IMR-90 (cell line): Measurements from ENCODE around the gene PLCH1. TPM values are rescaled to one million over a fixed set of nuclear protein-coding genes. Genes with fewer than 3 reads are reported as not detected.

Experiments
- ATAC-seq: fragments of 200-7000 bp; cut with Tn5 transposase; 2 replicates; pipeline ENCODE4 v1.9.1; 2020; ENCODE audit warnings: low read depth, mild to moderate bottlenecking, moderate library complexity
- BruUV-seq: library from RNA; stranded (reverse); fragments of 400-500 nt; replicated peaks from 2 replicates; lab custom pipeline; 2021; lab: Mats Ljungman, UMichigan
- CTCF ChIA-PET: fragments of 300-600 bp; formaldehyde crosslinking; extraction: SDS; loops from one replicate; lab custom pipeline; 2021; ENCODE audit warnings: antibody characterized with exemption; lab: Yijun Ruan, JAX
- POLR2A ChIA-PET: fragments of 300-600 bp; sonication (Branson Sonifier 250); formaldehyde crosslinking; loops from one replicate; lab custom pipeline; 2022; ENCODE audit warnings: antibody characterized with exemption; ENCODE audit not compliant: unreplicated experiment; lab: Charles Lee
- DNase-seq: peaks from one replicate; pipeline ENCODE4 v3.0.0; 2013
- H2AFZ ChIP-seq: replicated peaks from 2 replicates; pipeline ENCODE3; 2013; ENCODE audit warnings: low read length, mild to moderate bottlenecking; ENCODE audit not compliant: poor library complexity
- H2AK5ac ChIP-seq: 2 replicates; pipeline ENCODE4 v1.6.1; 2013; ENCODE audit warnings: low read depth, low read length, inconsistent platforms
- H2AK9ac ChIP-seq: replicated peaks from 2 replicates; pipeline ENCODE3; 2013; ENCODE audit warnings: mild to moderate bottlenecking, low read depth, low read length, moderate library complexity; ENCODE audit not compliant: poor library complexity
- H2BK120ac ChIP-seq: 2 replicates; pipeline ENCODE4 v1.6.1; 2013; ENCODE audit warnings: low read depth, low read length, inconsistent platforms
- H2BK15ac ChIP-seq: 3 replicates; pipeline ENCODE4 v1.6.1; 2013; ENCODE audit warnings: low read depth, low read length, inconsistent platforms
- H2BK20ac ChIP-seq: 2 replicates; pipeline ENCODE4 v1.6.1; 2013; ENCODE audit warnings: low read depth, mild to moderate bottlenecking, inconsistent platforms, low read length, moderate library complexity
- H2BK5ac ChIP-seq: 2 replicates; pipeline ENCODE4 v1.6.1; 2013; ENCODE audit warnings: mild to moderate bottlenecking, low read depth, low read length, inconsistent platforms; ENCODE audit not compliant: poor library complexity, severe bottlenecking
- H3K14ac ChIP-seq: replicated peaks from 2 replicates; pipeline ENCODE4 v1.6.1; 2013; ENCODE audit warnings: low read depth, low read length, inconsistent platforms
- H3K18ac ChIP-seq: 2 replicates; pipeline ENCODE4 v1.6.1; 2013; ENCODE audit warnings: low read depth, low read length, control low read depth
- H3K23ac ChIP-seq: 2 replicates; pipeline ENCODE4 v1.6.1; 2013; ENCODE audit warnings: low read depth, low read length, inconsistent platforms
- H3K27ac ChIP-seq: 2 replicates; pipeline ENCODE4 v1.5.1; 2013; ENCODE audit warnings: mild to moderate bottlenecking, control low read depth, low read length; ENCODE audit not compliant: insufficient read depth
- H3K27me3 ChIP-seq: 2 replicates; pipeline ENCODE4 v1.6.1; 2013; ENCODE audit warnings: low read length; ENCODE audit not compliant: control insufficient read depth, insufficient read depth
- H3K36me3 ChIP-seq: 2 replicates; pipeline ENCODE4 v1.6.1; 2013; ENCODE audit warnings: low read length, mixed read lengths; ENCODE audit not compliant: control insufficient read depth, insufficient read depth
- H3K4ac ChIP-seq: 2 replicates; pipeline ENCODE4 v1.6.1; 2013; ENCODE audit warnings: low read depth, low read length, inconsistent platforms
- H3K4me1 ChIP-seq: 2 replicates; pipeline ENCODE4 v1.6.1; 2013; ENCODE audit warnings: low read length, mixed read lengths; ENCODE audit not compliant: control insufficient read depth, insufficient read depth
- H3K4me2 ChIP-seq: 2 replicates; pipeline ENCODE4 v1.6.1; 2013; ENCODE audit warnings: low read depth, mild to moderate bottlenecking, control low read depth, low read length, moderate library complexity
- H3K4me3 ChIP-seq: 2 replicates; pipeline ENCODE4 v1.5.1; 2013; ENCODE audit warnings: low read depth, mild to moderate bottlenecking, control low read depth, low read length, moderate library complexity; ENCODE audit not compliant: insufficient read depth
- H3K56ac ChIP-seq: 2 replicates; pipeline ENCODE4 v1.6.1; 2013; ENCODE audit warnings: low read length, inconsistent platforms; ENCODE audit not compliant: insufficient read depth; ENCODE audit errors: extremely low read depth
- H3K79me1 ChIP-seq, 2 experiments: 2 replicates each; pipeline ENCODE4 v1.6.1; 2013; ENCODE audit warnings: low read length in 2 of 2, inconsistent platforms in 1 of 2, low read depth in 1 of 2
- H3K9ac ChIP-seq: 2 replicates; pipeline ENCODE4 v1.6.1; 2013; ENCODE audit warnings: low read depth, low read length, control low read depth
- H3K9me1 ChIP-seq: 2 replicates; pipeline ENCODE4 v1.6.1; 2013; ENCODE audit warnings: low read length, inconsistent platforms; ENCODE audit not compliant: insufficient read depth
- H3K9me3 ChIP-seq: 2 replicates; pipeline ENCODE4 v1.6.1; 2013; ENCODE audit warnings: low read length; ENCODE audit not compliant: control insufficient read depth, insufficient read depth
- H4K20me1 ChIP-seq: 2 replicates; pipeline ENCODE4 v1.6.1; 2013; ENCODE audit warnings: low read length, inconsistent platforms; ENCODE audit not compliant: insufficient read depth
- H4K5ac ChIP-seq: 2 replicates; pipeline ENCODE4 v1.6.1; 2013; ENCODE audit warnings: mild to moderate bottlenecking, low read depth, low read length, control low read depth
- H4K8ac ChIP-seq, 2 experiments: 2 replicates each; pipeline ENCODE4 v1.6.1; 2013; ENCODE audit warnings: low read depth in 2 of 2, low read length in 2 of 2, control low read depth in 1 of 2, inconsistent platforms in 1 of 2
- H4K91ac ChIP-seq: 2 replicates; pipeline ENCODE4 v1.6.1; 2013; ENCODE audit warnings: low read depth, low read length, inconsistent platforms; ENCODE audit not compliant: insufficient read depth
- BHLHE40 ChIP-seq: fragments of 150-350 bp; IDR thresholded peaks from 2 replicates; pipeline ENCODE4 v1.6.1; 2016; ENCODE audit warnings: mild to moderate bottlenecking, low read depth, low read length
- CEBPB ChIP-seq: IDR thresholded peaks from 2 replicates; pipeline ENCODE4 v1.6.1; 2012; ENCODE audit warnings: low read depth, low read length, improper control_type of control experiment
- CHD1 ChIP-seq: IDR thresholded peaks from 2 replicates; pipeline ENCODE4 v1.6.1; 2012; ENCODE audit warnings: low read depth, low read length, improper control_type of control experiment
- CTCF ChIP-seq: conservative IDR thresholded peaks from 2 replicates; pipeline ENCODE4 v1.5.1; 2012; ENCODE audit warnings: mild to moderate bottlenecking, low read depth, low read length, improper control_type of control experiment
- ELK1 ChIP-seq: fragments of 150-350 bp; IDR thresholded peaks from 2 replicates; pipeline ENCODE4 v1.6.1; 2016; ENCODE audit warnings: low read depth, mild to moderate bottlenecking, low read length, moderate library complexity, borderline replicate concordance
- FOS ChIP-seq: fragments of 150-350 bp; IDR thresholded peaks from 2 replicates; pipeline ENCODE4 v1.6.1; 2016; ENCODE audit warnings: low read depth, low read length
- MAFK ChIP-seq: IDR thresholded peaks from 2 replicates; pipeline ENCODE4 v1.6.1; 2012; ENCODE audit warnings: low read depth, low read length, improper control_type of control experiment
- MAZ ChIP-seq: IDR thresholded peaks from 2 replicates; pipeline ENCODE4 v1.6.1; 2012; ENCODE audit warnings: low read depth, mild to moderate bottlenecking, low read length, improper control_type of control experiment, moderate library complexity, borderline replicate concordance
- NFE2L2 ChIP-seq: fragments of 150-350 bp; IDR thresholded peaks from 2 replicates; pipeline ENCODE4 v1.6.1; 2016; ENCODE audit warnings: low read depth, mild to moderate bottlenecking, low read length
- POLR2A ChIP-seq: IDR thresholded peaks from 2 replicates; pipeline ENCODE4 v1.6.1; 2012; ENCODE audit warnings: mild to moderate bottlenecking, low read depth, low read length
- RAD21 ChIP-seq: IDR thresholded peaks from 2 replicates; pipeline ENCODE4 v1.6.1; 2012; ENCODE audit warnings: low read length, improper control_type of control experiment
- RCOR1 ChIP-seq: IDR thresholded peaks from 2 replicates; pipeline ENCODE4 v1.6.1; 2012; ENCODE audit warnings: mild to moderate bottlenecking, low read length, improper control_type of control experiment; ENCODE audit not compliant: insufficient replicate concordance
- RFX5 ChIP-seq: IDR thresholded peaks from 2 replicates; pipeline ENCODE4 v1.8.0; 2012; ENCODE audit warnings: low read depth, mild to moderate bottlenecking, low read length, moderate library complexity
- SMC3 ChIP-seq: fragments of 150-350 bp; IDR thresholded peaks from 2 replicates; pipeline ENCODE4 v1.6.1; 2016; ENCODE audit warnings: low read depth, mild to moderate bottlenecking, antibody characterized with exemption, low read length, moderate library complexity
- USF2 ChIP-seq: fragments of 150-350 bp; IDR thresholded peaks from 2 replicates; pipeline ENCODE4 v1.6.1; 2017; ENCODE audit warnings: mild to moderate bottlenecking, antibody characterized with exemption, low read length, low read depth
- WGBS, 2 experiments: methylation state at CpG; one replicate each; pipeline versions ENCODE4 v1.1.5 to v1.1.7; 2013; ENCODE audit warnings: missing lambda C conversion rate in 2 of 2; ENCODE audit not compliant: insufficient read length in 1 of 2; ENCODE audit errors: extremely low coverage in 2 of 2; 5-methylcytosine and 5-hydroxymethylcytosine counted together
- dilution Hi-C: fragments of 300-500 bp; cut with HindIII; formaldehyde crosslinking; loops from one replicate; pipeline ENCODE4 v1.14.3; 2018; ENCODE audit warnings: low sequenced_read_pairs; ENCODE audit not compliant: unreplicated experiment
- in situ Hi-C: fragments of 300-500 bp; cut with MboI; formaldehyde crosslinking; loops from 3 replicates; pipeline ENCODE4 v1.14.3; 2019; ENCODE audit warnings: low sequenced_read_pairs, inconsistent platforms, mixed read lengths
- intact Hi-C: fragments of 100-400 bp; cut with micrococcal nuclease; formaldehyde crosslinking; loops from 2 replicates; pipeline ENCODE4 v1.10.0; 2022
- polyA plus RNA-seq, 3 experiments: library from polyadenylated mRNA; depleted of rRNA; stranded (reverse); fragments of >200 nt; gene quantifications; 2 replicates each; pipeline ENCODE4 v1.2.3, GENCODE V29; 2012; ENCODE audit warnings: low replicate concordance in 1 of 3
- total RNA-seq: library from RNA; depleted of rRNA; stranded (reverse); fragments of >200 nt; gene quantifications from 2 replicates; pipeline ENCODE4 v1.2.3, GENCODE V29; 2012

The PLCH1 gene
- total and polyA plus RNA-seq, 2 of the 4 experiments (the other 2 are of a cell fraction) = not detected

- dilution Hi-C loops = no loop called here
- no peak overlapping the region for H2BK5ac ChIP-seq
- H2AK9ac ChIP-seq = no peak overlapping the region
- no peak overlapping the region for H3K27ac ChIP-seq
- BruUV-seq = no TSS peak
- no peak for ATAC-seq
- WGBS, 2 experiments = no CpG with 5 or more reads among the region's 3 CpGs
- H3K18ac ChIP-seq = no peak overlapping the region
- H3K4me1 ChIP-seq = no peaks in the 10 kb centered on the region
- no peak overlapping the region for H2AK5ac ChIP-seq
- no peaks in the 10 kb centered on the region for H4K20me1 ChIP-seq
- H3K79me1 ChIP-seq = no peaks in the 10 kb centered on the region
- H3K4me3 ChIP-seq = no peak overlapping the region
- no peak overlapping the region for H3K4me2 ChIP-seq
- in situ Hi-C loops = no loop called here
- H3K23ac ChIP-seq = no peak overlapping the region
- no peak overlapping the region for H4K5ac ChIP-seq
- H2AFZ ChIP-seq = no peak overlapping the region
- no peak overlapping the region for H3K4ac ChIP-seq
- H4K91ac ChIP-seq = no peak overlapping the region
- no peak overlapping the region for H2BK15ac ChIP-seq
- H3K9me1 ChIP-seq = no peaks in the 10 kb centered on the region
- H3K56ac ChIP-seq = no peak overlapping the region
- H3K14ac ChIP-seq = no peak overlapping the region
- no peaks in the 10 kb centered on the region for H3K27me3 ChIP-seq
- DNase-seq = no peak
- intact Hi-C loops = no loop called here
- H4K8ac ChIP-seq = no peak overlapping the region
- no peaks in the 10 kb centered on the region for H3K36me3 ChIP-seq
- H2BK20ac ChIP-seq = no peak overlapping the region
- CTCF ChIA-PET = interaction anchor here (0.7 kb wide), 1 partner anchor 1367 kb away, joined by 3 read pairs; no protein-coding TSS in a partner anchor
- no peaks in the 10 kb centered on the region for H3K9me3 ChIP-seq
- no peak overlapping the region for H2BK120ac ChIP-seq
- H3K9ac ChIP-seq = no peak overlapping the region
- POLR2A ChIA-PET = no interaction called here
- TF ChIP-seq SMC3 = no peak
- no peak for TF ChIP-seq CEBPB
- no peak for TF ChIP-seq BHLHE40
- TF ChIP-seq CTCF = no peak
- no peak for TF ChIP-seq POLR2A
- TF ChIP-seq USF2 = no peak
- TF ChIP-seq NFE2L2 = no peak
- no peak for TF ChIP-seq ELK1
- TF ChIP-seq RFX5 = no peak
- TF ChIP-seq FOS = no peak
- TF ChIP-seq MAZ = no peak
- no peak for TF ChIP-seq RCOR1
- no peak for TF ChIP-seq RAD21
- TF ChIP-seq MAFK = no peak
- TF ChIP-seq CHD1 = no peak
Measured at GRCh38 chr3:155682426-155683343, 62.2 kb downstream of the PLCH1 start.
